ENCODE data around the gene COL20A1. TPM values are rescaled to one million over a fixed set of nuclear protein-coding genes. Genes with fewer than 3 reads are reported as not detected.
A peak's percentile ranks its signal among the peaks of the same experiment; 100 is the strongest.

COL20A1 gene
- total and polyA plus RNA-seq, 5 experiments from 2014 or later, result 0.25 TPM; not detected in 4

DNA sequence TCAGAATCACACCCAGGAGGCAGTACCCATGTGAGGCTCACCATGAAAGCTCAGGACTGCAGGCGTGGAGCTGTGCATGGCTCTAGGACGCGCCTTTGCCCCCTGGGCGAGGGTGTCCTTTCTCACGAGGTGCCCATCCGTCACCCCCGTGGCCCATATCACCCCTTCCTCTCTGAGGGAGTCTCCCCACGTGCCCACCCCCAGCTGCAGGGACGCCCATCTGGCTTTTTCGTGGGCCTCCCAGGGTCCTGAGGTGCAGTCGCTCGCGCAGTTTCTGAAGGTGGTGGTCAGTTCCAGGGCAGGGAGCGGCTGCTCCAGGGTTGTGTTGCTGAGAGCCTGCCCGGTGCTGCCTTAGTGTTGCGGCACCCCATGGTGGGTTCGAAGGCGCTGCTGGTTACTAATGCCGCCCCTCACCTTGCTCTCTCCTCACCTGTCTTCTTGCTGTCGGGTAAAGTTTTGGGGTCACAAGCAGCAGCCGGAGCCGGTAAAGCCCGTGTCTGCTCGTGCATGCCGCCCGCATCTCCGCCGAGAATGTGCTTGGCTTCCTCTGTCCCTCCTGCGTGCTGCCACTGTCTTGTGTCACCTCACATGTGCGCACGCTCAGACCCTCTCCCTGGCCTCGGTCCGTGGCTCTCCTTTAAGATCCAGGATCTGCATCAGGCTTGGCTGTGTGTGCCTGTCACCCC is 9.4 kb upstream of the COL20A1 start:
- peak overlapping the region in 8 of 10 donors; percentile 41 to 89 (median 84) for H3K27ac Mint-ChIP-seq
- POLR2A ChIA-PET, result interaction anchor here (1.7 kb wide), 1 partner anchor 11 kb away, joined by 7 read pairs; the partner anchor contains the start of gene ARFGAP1
- peak overlapping the region; percentile 55 to 86 (median 76) for H3K4me3 Mint-ChIP-seq
- DNase-seq, result peak in 1 of 10 donors; percentile 23
- peaks cover 0 to 4% (median 1%) of the 10 kb centered on the region in 4 donors for H3K4me1 Mint-ChIP-seq
- H3K36me3 Mint-ChIP-seq, result peaks cover 0 to 37% (median 0%) of the 10 kb centered on the region in 3 donors
- peak; percentile 39 to 48 for ATAC-seq
- no peaks in the 10 kb centered on the region for H3K27me3 Mint-ChIP-seq
- no peaks in the 10 kb centered on the region for H3K9me3 Mint-ChIP-seq

DNA sequence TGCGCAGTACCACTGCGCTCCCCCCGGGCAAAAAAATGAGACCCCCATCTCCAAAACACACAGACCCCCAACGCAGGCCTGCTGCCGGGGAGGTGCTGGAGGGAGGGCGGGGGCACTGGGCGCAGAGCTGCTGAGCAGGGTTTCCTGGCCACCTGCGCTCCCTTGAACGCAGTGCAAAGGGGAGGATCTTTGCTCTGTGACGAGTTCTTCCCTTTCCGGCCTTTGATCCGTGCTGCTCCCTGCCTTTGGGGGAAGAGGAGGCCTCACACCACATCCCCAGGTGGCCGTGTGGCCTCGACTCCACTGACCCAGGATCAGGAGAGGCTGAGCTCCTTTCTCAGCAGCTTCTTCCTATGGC is 8.9 kb upstream of the COL20A1 start:
- peak in 1 of 10 donors; percentile 26 for DNase-seq
- no peaks in the 10 kb centered on the region for H3K27me3 Mint-ChIP-seq
- no peaks in the 10 kb centered on the region for H3K9me3 Mint-ChIP-seq
- peaks cover 0 to 36% (median 0%) of the 10 kb centered on the region in 3 donors for H3K36me3 Mint-ChIP-seq
- POLR2A ChIA-PET, result interaction anchor here (1.7 kb wide), 1 partner anchor 11 kb away, joined by 7 read pairs; the partner anchor contains the start of gene ARFGAP1
- H3K27ac Mint-ChIP-seq, result peak overlapping the region in 7 of 10 donors; percentile 41 to 89 (median 86)
- peaks cover 0 to 4% (median 1%) of the 10 kb centered on the region in 4 donors for H3K4me1 Mint-ChIP-seq
- peak overlapping the region; percentile 55 to 86 (median 76) for H3K4me3 Mint-ChIP-seq
- peak; percentile 62 to 74 for ATAC-seq

DNA sequence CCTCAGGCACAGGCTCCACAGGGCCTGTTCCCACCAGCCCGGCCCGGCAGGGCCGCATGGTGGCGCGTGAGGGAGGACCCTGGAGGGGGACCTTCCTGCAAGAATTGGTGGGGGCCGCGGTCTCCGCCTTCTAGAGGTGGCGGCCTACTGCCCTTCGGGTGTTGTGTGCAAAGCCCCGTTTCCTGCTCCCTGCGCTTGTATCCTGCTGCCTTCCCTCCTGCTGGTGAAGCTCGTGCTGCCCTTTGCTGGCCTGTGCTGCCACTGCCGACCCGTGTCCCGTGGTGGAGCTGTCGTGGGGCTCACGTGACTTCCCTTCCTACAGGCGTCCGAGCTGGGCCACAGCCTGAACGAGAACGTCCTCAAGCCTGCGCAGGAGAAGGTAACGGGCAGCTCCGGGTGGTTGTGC is 8.4 kb upstream of the COL20A1 start:
- H3K36me3 Mint-ChIP-seq, result peaks cover 0 to 31% (median 0%) of the 10 kb centered on the region in 3 donors

DNA sequence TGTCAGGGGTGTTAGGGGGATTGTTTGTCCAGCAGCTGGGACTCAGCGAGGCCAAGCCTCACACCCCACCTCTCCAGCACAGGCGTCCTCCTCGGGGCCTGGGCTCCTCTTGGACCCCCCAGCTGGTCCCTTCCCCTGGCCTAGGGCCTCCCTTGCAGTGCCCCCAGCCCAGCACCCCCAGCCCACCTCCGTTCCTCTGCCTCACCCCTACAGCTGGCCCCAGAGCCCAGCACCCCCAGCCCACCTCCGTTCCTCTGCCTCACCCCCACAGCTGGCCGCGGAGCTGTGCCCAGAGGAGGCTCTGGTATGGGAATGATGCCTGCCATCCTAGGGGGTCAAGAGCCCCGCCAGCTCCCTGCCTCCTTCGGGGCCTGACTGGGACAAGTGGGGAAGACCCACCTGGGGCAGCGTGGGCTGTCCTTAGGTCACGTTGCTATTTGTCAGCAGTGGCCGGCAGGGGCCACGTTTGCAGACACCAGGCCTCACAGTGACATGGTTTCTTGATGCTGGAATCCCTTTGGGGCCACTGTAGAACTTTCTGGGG is 7.9 kb upstream of the COL20A1 start:
- no peak for ATAC-seq

More for the DNA sequence above, 8.4 kb upstream of the COL20A1 start:
- Mint-ChIP-seq H3K9me3 (no peaks in the 10 kb centered on the region), H3K27me3 (no peaks in the 10 kb centered on the region), H3K4me1 (peaks cover 0 to 4% (median 1%) of the 10 kb centered on the region in 4 donors), H3K27ac (peak overlapping the region in 2 of 10 donors; percentile 14 to 48), H3K4me3 (peak overlapping the region; percentile 26 to 86 (median 76))
- ATAC-seq, result peak; percentile 17 to 47
- POLR2A ChIA-PET, result interaction anchor here (0.9 to 1.7 kb wide), 2 partner anchors 12 to 68 kb away, joined by 3 to 7 read pairs; partner anchors contain the start of genes ARFGAP1 and YTHDF1
- no peak for DNase-seq

DNA sequence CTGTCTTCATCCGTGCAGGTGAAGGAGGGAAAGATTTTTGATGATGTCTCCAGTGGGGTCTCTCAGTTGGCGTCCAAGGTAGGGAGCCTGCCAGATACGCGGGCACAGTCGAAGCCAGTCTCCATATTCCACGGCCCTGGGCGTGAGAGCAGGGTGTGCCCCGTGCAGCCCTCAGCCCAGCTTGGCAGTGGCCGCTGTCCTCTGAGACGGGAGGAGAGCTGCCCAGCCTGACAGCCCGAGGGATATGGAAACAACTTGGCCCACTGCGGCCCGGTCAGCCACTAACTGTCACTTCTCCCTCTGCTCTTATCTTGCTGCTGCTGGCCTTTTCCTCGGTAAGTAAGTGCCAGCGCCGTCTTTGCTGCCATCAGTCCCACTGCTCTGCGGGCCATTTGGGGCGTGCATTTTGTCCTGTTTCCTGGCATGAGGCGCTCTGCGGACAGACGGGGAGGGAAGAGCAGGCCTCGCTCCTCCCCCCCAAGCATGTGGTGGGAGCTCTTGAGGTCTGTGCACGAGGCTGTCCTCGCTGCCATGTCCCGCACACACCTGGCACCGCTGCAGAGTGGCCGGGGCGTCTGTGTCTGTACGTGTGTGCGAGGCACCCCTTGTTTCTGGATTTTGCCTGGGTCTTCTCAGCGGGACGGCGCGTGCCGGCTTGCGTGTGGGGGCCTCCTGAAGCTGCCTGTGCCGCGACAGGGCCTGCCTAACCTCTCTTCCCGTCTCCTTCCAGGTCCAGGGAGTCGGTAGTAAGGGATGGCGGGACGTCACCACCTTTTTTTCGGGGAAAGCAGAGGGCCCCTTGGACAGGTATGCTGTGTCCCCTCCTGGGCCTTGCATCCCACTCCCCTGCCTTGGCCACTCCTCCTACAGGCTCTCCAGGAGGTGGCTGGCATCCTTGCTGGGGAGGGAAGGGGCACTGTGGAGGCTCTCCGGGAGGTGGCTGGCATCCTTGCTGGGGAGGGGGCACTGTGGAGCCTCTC is 7.1 kb upstream of the COL20A1 start:
- no peaks in the 10 kb centered on the region for H3K27me3 Mint-ChIP-seq
- peaks cover 0 to 20% (median 0%) of the 10 kb centered on the region in 3 donors for H3K36me3 Mint-ChIP-seq
- DNase-seq, result no peak
- H3K4me3 Mint-ChIP-seq, result peak overlapping the region in 3 of 10 donors; percentile 9 to 19 (median 12)
- peaks cover 0 to 4% (median 1%) of the 10 kb centered on the region in 4 donors for H3K4me1 Mint-ChIP-seq
- H3K27ac Mint-ChIP-seq, result peak overlapping the region in 4 of 10 donors; percentile 13 to 55 (median 47)
- no peaks in the 10 kb centered on the region for H3K9me3 Mint-ChIP-seq
- POLR2A ChIA-PET, result interaction anchor here (0.7 kb wide), 1 partner anchor 13 kb away, joined by 3 read pairs; the partner anchor contains the start of gene ARFGAP1
- ATAC-seq, result no peak

More for the DNA sequence above, 7.9 kb upstream of the COL20A1 start:
- Mint-ChIP-seq H3K27me3 (no peaks in the 10 kb centered on the region), H3K4me3 (peak overlapping the region in 8 of 10 donors; percentile 26 to 81 (median 68)), H3K36me3 (peaks cover 0 to 27% (median 0%) of the 10 kb centered on the region in 3 donors), H3K9me3 (no peaks in the 10 kb centered on the region), H3K4me1 (peaks cover 0 to 4% (median 1%) of the 10 kb centered on the region in 4 donors), H3K27ac (peak overlapping the region in 1 of 10 donors; percentile 48)
- POLR2A ChIA-PET, result interaction anchor here (0.9 to 1.7 kb wide), 2 partner anchors 12 to 68 kb away, joined by 3 to 7 read pairs; partner anchors contain the start of genes ARFGAP1 and YTHDF1
- DNase-seq, result no peak

DNA sequence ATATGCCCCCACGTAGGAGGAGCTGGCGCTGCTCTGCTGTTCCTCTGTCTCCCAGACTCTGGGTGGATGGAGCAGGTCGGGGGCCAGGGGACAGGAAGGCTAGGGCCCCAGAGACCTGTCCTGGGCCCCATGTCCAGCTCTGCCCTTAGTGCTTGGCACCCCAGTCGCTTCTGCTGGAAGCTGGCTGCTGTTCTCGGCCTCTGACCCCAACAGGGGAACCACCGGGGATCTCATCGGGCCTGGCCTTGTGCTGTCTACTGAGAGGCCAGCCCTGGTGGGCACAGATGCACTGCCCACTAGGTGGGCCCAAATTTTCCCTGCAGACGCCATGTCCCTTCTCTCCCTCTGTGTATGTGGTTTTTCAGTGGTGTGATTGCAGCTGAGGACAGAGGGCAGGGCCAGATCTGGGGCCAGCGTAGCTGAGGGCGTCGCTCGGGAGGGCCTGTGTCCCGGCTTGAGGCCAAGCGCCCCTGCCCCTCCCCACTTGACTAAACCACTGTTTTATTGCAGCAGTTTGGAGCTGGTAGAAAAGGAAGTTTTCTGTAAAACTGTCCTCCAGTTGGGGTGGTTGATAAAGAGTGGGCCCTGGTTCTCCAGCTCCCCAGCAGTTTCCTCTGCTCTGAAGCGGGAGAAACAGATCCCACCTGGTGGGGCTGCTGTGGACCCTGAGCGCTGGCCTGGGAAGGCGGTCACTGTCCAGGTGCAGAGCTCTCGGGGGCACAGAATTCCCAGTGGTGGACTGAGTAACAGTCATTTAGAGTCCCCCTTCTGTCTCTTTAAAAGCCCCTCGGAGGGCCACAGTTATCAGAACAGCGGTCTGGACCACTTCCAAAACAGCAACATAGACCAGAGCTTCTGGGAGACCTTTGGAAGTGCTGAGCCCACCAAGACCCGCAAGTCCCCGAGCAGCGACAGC is 5.9 kb upstream of the COL20A1 start:
- peaks cover 0 to 8% (median 2%) of the 10 kb centered on the region in 4 donors for H3K4me1 Mint-ChIP-seq
- POLR2A ChIA-PET, result no interaction called here
- H3K4me3 Mint-ChIP-seq, result no peak overlapping the region
- ATAC-seq (no peak), DNase-seq (no peak)
- no peaks in the 10 kb centered on the region for H3K9me3 Mint-ChIP-seq
- peaks cover 0 to 20% (median 0%) of the 10 kb centered on the region in 3 donors for H3K36me3 Mint-ChIP-seq
- no peak overlapping the region for H3K27ac Mint-ChIP-seq
- H3K27me3 Mint-ChIP-seq, result no peaks in the 10 kb centered on the region

DNA sequence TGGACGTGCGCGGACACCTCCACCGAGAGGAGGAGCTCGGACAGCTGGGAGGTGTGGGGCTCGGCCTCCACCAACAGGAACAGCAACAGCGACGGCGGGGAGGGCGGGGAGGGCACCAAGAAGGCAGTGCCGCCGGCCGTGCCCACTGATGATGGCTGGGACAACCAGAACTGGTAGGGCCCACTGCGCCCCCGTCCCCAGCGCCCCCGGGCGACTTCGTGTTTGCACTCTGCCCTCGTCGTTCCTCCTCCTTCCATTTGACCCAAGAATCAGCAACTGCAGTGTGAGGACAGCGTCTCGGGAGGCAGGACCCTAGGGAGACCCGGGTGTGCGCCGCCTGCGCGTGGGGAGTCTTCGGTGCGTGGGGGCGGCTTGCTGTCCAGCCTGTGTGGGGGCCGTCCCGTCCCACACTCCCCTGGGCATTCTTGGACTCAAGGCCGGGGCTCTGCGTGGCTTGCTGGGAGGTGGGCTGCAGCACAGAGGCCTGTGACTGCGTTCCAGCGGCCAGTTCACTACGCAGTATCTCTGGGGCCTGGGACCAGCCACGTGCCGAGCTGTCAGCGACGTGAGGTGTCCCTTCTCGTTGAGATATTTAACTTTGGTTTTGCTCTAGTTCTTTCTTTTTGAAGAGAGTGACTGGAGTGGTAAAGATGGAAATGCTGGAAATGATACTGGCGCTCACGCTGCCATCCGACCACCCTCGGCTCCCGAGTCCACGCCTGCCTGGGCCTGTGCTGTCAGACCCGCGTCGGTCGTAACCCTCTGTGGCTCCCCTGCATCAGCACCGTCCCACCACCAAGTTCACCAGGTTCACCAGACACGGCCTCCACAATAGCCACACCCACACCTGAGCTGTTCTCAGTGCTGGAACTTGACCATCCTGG is 5.0 kb upstream of the COL20A1 start:
- Mint-ChIP-seq H3K27ac (peak overlapping the region in 1 of 10 donors; percentile 44), H3K9me3 (no peaks in the 10 kb centered on the region), H3K36me3 (peaks cover 0 to 16% (median 0%) of the 10 kb centered on the region in 3 donors), H3K4me3 (no peak overlapping the region), H3K27me3 (no peaks in the 10 kb centered on the region), H3K4me1 (peaks cover 0 to 10% (median 2%) of the 10 kb centered on the region in 4 donors)
- POLR2A ChIA-PET, result no interaction called here
- ATAC-seq (no peak), DNase-seq (no peak)

DNA sequence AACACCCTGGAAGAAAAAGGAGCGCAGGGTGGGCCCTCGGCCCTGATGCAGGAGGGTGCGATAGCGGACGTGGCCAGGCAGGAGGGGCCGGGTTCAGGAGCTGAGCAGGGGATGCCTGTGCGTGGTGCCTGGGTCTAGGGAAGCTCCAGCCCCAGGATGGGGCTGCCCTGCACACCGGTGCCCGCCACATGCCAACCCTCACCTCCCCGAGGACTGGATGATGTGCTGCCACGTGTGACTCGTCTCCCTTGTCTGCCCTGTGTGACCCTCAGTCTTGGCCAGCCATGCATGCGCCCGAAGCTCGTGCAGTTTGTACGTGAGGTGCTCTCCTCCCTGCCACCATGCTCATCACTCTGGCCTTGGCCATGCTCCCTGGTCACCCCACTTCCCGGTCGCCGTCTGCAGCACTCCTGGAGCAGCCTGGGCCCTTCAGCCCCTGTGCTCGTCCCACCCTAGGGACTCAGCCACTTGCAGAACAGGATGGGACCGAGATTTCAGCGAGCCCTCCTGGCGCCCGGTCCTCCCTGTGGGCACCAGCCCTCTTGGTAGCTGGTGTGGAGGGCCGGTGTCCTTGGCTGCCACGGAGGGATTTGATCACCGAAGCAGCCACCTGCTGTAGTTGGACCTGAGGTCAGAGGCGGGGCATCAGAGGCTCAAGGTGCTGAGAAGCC is 4.3 kb upstream of the COL20A1 start:
- peaks cover 0 to 9% (median 1%) of the 10 kb centered on the region in 4 donors for H3K4me1 Mint-ChIP-seq
- no peaks in the 10 kb centered on the region for H3K9me3 Mint-ChIP-seq
- ATAC-seq, result no peak
- peaks cover 0 to 15% (median 0%) of the 10 kb centered on the region in 3 donors for H3K36me3 Mint-ChIP-seq
- POLR2A ChIA-PET, result no interaction called here
- DNase-seq, result no peak
- no peaks in the 10 kb centered on the region for H3K27me3 Mint-ChIP-seq
- peak overlapping the region in 3 of 10 donors; percentile 57 to 71 (median 59) for H3K27ac Mint-ChIP-seq
- H3K4me3 Mint-ChIP-seq, result no peak overlapping the region

DNA sequence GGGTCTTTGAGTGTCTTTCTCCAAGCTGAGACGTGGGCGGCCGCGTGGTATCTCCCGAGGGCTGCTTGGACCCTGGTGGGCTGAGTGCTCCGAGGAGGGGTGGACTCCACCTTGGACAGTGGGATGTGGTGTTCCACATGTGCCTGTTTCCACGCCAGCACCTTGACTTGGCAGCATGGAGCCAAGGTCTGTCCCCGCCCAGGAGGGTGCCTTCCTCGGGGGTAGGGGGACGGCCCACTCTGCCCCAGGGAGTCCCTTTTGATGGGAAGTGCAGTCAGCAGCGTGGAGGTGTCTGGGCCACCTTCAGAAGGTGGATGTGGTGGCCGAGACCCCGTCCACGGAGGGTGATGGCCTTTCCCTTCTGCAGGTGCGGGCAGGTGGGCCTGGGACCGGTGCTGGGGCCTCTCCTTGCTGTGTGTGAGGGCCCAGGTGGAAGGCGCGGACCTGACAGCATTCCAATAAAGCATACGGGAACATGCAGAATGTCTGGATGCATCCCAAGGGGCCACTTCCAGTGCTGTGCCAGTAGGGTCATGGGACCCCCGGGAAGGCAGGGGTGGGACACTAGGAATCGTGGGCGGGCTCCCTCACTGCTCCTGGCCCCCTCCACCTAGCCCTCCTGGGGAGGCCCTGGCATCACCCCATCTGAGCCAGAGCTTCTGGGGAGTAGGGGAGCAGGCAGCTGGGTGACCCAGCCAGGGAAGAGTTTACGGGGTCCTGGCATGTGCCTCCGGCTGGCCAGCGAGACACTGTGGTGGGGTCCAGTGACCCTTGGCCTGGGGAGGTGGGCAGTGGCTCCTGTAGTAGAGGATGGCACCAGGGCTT is 3.5 kb upstream of the COL20A1 start:
- Mint-ChIP-seq H3K27ac (no peak overlapping the region), H3K4me1 (peaks cover 0 to 8% (median under 1%) of the 10 kb centered on the region in 4 donors), H3K9me3 (no peaks in the 10 kb centered on the region), H3K36me3 (peaks cover 0 to 15% (median 0%) of the 10 kb centered on the region in 3 donors), H3K4me3 (no peak overlapping the region), H3K27me3 (peaks cover 0 to 2% (median 0%) of the 10 kb centered on the region in 5 donors)
- DNase-seq (no peak), ATAC-seq (no peak)
- POLR2A ChIA-PET, result no interaction called here
